Fibroblast of lung (primary cell): ENCODE data around the gene OGDHL. TPM values are rescaled to one million over a fixed set of nuclear protein-coding genes. Genes with fewer than 3 reads are reported as not detected.
"Not testable (repeated sequence)": the region's sequence is repeated elsewhere in the genome, so short reads cannot be mapped to it uniquely, and the experiment has no call there.

Source experiments
- DNase-seq, 2 donors: peaks; one replicate each; pipeline versions ENCODE4 v3.0.0 to v3.0.0-alpha.2; 2010; ENCODE audit warnings: low read depth in 2 of 2
- H2AFZ ChIP-seq: 2 replicates; pipeline ENCODE4 v1.5.1; 2012; ENCODE audit warnings: low read length, control low read depth, inconsistent platforms
- H3K27ac ChIP-seq: 2 replicates; pipeline ENCODE4 v1.5.1; 2011; ENCODE audit warnings: low read length, control low read depth; ENCODE audit not compliant: insufficient read depth
- H3K27me3 ChIP-seq: 2 replicates; pipeline ENCODE4 v1.5.1; 2011; ENCODE audit warnings: mild to moderate bottlenecking, low read length; ENCODE audit not compliant: control insufficient read depth, insufficient read depth
- H3K36me3 ChIP-seq: 2 replicates; pipeline ENCODE4 v1.5.1; 2011; ENCODE audit warnings: low read length; ENCODE audit not compliant: control insufficient read depth, insufficient read depth
- H3K4me1 ChIP-seq: 2 replicates; pipeline ENCODE4 v1.5.1; 2011; ENCODE audit warnings: low read length; ENCODE audit not compliant: control insufficient read depth, insufficient read depth; ENCODE audit errors: extremely low read depth
- H3K4me2 ChIP-seq: 2 replicates; pipeline ENCODE4 v1.5.1; 2011; ENCODE audit warnings: low read length, control low read depth; ENCODE audit not compliant: insufficient read depth; ENCODE audit errors: extremely low read depth
- H3K4me3 ChIP-seq, 4 experiments: fragments of 200-600 bp in 1 of 4; sonication (generic) in 1 of 4; replicated peaks in 1 of 4; 2 replicates each; pipeline ENCODE4 v1.5.1; 2011 to 2016; ENCODE audit warnings: low read length in 4 of 4, low read depth in 3 of 4, mild to moderate bottlenecking in 3 of 4, control low read depth in 2 of 4, inconsistent platforms in 1 of 4, mixed read lengths in 1 of 4; ENCODE audit not compliant: insufficient read depth in 1 of 4; ENCODE audit errors: control extremely low read depth in 1 of 4
- H3K79me2 ChIP-seq: 2 replicates; pipeline ENCODE4 v1.5.1; 2012; ENCODE audit warnings: mild to moderate bottlenecking, low read length, inconsistent platforms; ENCODE audit not compliant: control insufficient read depth, insufficient read depth
- H3K9ac ChIP-seq: 2 replicates; pipeline ENCODE4 v1.5.1; 2011; ENCODE audit warnings: mild to moderate bottlenecking, low read length, control low read depth; ENCODE audit not compliant: insufficient read depth
- H3K9me3 ChIP-seq: 2 replicates; pipeline ENCODE4 v1.5.1; 2012; ENCODE audit warnings: low read depth, low read length; ENCODE audit not compliant: control insufficient read depth, insufficient read depth
- H4K20me1 ChIP-seq: 2 replicates; pipeline ENCODE4 v1.5.1; 2011; ENCODE audit warnings: low read length; ENCODE audit not compliant: control insufficient read depth, insufficient read depth; ENCODE audit errors: extremely low read depth
- EZH2 ChIP-seq: IDR thresholded peaks from 2 replicates; pipeline ENCODE4 v1.5.1; 2012; ENCODE audit warnings: low read length, control low read depth, mild to moderate bottlenecking; ENCODE audit errors: missing control alignments
- polyA plus RNA-seq, 2 donors: library from polyadenylated mRNA; depleted of rRNA in 1 of 2; stranded (reverse) in 1 of 2; unstranded in 1 of 2; fragments of >200 nt; gene quantifications; 2 replicates each; pipeline ENCODE4 v1.2.1, GENCODE V29; 2011 to 2012; ENCODE audit warnings: missing spikeins in 1 of 2
- total RNA-seq: library from RNA; depleted of rRNA; stranded (reverse); fragments of >200 nt; gene quantifications from 2 replicates; pipeline ENCODE4 v1.2.1, GENCODE V29; 2014
- TF ChIP-seq, protein P1 (sequence below), 2 donors: IDR thresholded peaks in 1 of 2; conservative IDR thresholded peaks in 1 of 2; 1 replicate in 1 of 2; 2 replicates in 1 of 2; pipeline ENCODE4 v1.5.1; 2011 to 2012; ENCODE audit warnings: low read length in 2 of 2, control low read depth in 1 of 2, inconsistent platforms in 1 of 2, low read depth in 1 of 2, mild to moderate bottlenecking in 1 of 2

Gene OGDHL
- total and polyA plus RNA-seq, 2 donors (not counting 1 experiment from before 2014, with no cell fraction given): under 0.01 to 0.06 TPM

DNA sequence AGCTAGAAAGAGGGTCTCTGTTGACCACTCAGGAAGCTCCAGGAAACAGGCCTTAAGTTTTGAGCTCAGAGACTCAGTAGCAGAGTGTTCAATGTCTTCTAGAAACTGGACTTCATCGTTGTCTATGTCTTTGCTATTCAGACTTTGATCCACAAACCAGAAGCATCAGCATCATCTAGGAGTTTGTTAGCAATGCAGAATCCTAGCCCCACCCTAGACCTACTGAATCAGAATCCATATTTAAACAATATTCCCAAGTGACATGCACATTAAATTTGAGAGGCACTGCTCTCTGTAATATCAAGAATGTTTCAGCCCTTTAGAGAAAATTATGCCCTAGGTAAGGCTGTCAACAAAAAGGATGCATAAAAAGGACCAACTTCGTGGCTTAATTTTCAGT is 12.9 kb upstream of the OGDHL start:
- Histone ChIP-seq H3K9ac (no peak overlapping the region), H3K4me1 (no peaks in the 10 kb centered on the region)
- TF ChIP-seq, protein P1, sequence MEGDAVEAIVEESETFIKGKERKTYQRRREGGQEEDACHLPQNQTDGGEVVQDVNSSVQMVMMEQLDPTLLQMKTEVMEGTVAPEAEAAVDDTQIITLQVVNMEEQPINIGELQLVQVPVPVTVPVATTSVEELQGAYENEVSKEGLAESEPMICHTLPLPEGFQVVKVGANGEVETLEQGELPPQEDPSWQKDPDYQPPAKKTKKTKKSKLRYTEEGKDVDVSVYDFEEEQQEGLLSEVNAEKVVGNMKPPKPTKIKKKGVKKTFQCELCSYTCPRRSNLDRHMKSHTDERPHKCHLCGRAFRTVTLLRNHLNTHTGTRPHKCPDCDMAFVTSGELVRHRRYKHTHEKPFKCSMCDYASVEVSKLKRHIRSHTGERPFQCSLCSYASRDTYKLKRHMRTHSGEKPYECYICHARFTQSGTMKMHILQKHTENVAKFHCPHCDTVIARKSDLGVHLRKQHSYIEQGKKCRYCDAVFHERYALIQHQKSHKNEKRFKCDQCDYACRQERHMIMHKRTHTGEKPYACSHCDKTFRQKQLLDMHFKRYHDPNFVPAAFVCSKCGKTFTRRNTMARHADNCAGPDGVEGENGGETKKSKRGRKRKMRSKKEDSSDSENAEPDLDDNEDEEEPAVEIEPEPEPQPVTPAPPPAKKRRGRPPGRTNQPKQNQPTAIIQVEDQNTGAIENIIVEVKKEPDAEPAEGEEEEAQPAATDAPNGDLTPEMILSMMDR (conservative IDR thresholded peaks at IDR 0.05 in 1 of 2, IDR thresholded peaks at IDR 0.05 in 1 of 2; ENCODE audit: low read depth in 1 of 2, low read length in 2 of 2): no peak
- no peak for TF ChIP-seq EZH2

DNA sequence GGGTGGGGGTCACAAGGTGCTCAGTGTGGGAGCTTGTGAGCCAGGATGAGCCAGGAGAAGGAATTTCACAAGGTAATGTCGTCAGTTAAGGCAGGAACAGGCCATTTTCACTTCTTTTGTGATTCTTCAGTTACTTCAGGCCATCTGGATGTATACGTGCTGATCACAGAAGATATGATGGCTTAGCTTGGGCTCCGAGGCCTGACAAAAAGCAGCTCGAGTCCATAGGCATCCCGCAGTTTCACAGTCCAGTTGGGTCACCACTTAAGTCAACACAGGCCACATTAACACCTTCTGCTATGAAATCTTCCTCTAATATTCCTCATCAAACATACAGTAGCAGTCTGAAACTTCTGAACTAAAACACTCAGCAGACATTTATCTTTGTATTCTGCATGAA is 10.8 kb upstream of the OGDHL start:
- not testable (repeated sequence) for H3K4me3 ChIP-seq, H3K27ac ChIP-seq

More for the DNA sequence above, 12.9 kb upstream of the OGDHL start:
- Histone ChIP-seq H3K9me3 (no peaks in the 10 kb centered on the region), H3K36me3 (no peaks in the 10 kb centered on the region), H3K27ac (no peak overlapping the region), H2AFZ (no peak overlapping the region), H3K4me3 (no peak overlapping the region), H3K4me2 (no peak overlapping the region), H3K27me3 (peaks cover 4% of the 10 kb centered on the region), H3K79me2 (no peaks in the 10 kb centered on the region), H4K20me1 (no peaks in the 10 kb centered on the region)
- no peak for DNase-seq

DNA sequence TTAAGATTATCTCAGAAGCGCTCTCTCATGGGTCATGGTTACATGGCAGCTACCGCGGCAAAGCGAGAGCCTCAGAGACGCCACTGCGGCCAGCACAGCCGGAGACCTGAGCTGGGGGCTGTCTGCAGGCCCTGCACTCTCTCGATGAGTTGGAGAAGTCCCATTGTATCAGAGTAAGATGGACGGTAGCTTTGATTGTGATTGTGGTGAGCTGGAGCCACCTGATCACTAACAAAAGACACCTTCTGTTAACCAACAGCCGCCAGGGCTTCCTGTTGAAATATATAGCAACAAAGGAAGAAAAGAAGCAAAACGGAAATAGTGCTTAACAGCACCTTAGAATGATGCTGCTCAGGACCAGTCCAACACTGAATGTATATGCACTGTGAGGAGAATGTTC is 8.9 kb upstream of the OGDHL start:
- H3K9me3 ChIP-seq, H3K4me3 ChIP-seq, DNase-seq, H2AFZ ChIP-seq, H4K20me1 ChIP-seq, H3K36me3 ChIP-seq, H3K4me1 ChIP-seq, H3K79me2 ChIP-seq, H3K27ac ChIP-seq, H3K9ac ChIP-seq, H3K4me2 ChIP-seq: not testable (repeated sequence)
- peaks cover 17% of the 10 kb centered on the region for H3K27me3 ChIP-seq

More for the DNA sequence above, 10.8 kb upstream of the OGDHL start:
- H3K9me3 ChIP-seq, DNase-seq, H3K36me3 ChIP-seq, H2AFZ ChIP-seq, H3K4me1 ChIP-seq, H3K79me2 ChIP-seq, H3K4me2 ChIP-seq, H4K20me1 ChIP-seq, H3K9ac ChIP-seq: not testable (repeated sequence)
- peaks cover 14% of the 10 kb centered on the region for H3K27me3 ChIP-seq

DNA sequence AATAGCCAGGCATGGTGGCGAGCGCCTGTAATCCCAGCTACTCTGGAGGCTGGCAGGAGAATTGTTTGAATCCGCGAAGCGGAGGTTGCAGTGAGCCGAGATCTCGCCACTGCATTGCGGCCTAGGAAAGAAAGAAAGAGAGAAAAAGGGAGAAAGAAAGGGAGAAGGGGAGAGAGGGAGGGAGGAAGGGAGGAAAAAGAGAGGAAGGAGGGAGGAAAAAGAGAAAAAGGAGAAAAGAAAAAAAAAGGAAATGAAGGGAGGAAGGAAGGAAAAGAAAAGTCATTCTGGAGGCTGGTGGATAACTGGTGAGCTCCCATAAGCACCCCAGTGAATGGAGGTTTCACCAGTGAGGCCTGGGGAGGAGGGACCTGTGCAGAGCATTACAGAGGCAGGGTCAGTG is 7.6 kb upstream of the OGDHL start:
- no peaks in the 10 kb centered on the region for H3K9me3 ChIP-seq
- no peak overlapping the region for H3K4me2 ChIP-seq
- no peaks in the 10 kb centered on the region for H3K4me1 ChIP-seq
- no peak overlapping the region for H3K27ac ChIP-seq
- no peak overlapping the region for H3K4me3 ChIP-seq
- no peaks in the 10 kb centered on the region for H4K20me1 ChIP-seq
- no peaks in the 10 kb centered on the region for H3K36me3 ChIP-seq
- DNase-seq: no peak
- H3K27me3 ChIP-seq: peaks cover 17% of the 10 kb centered on the region
- TF ChIP-seq, protein P1 (conservative IDR thresholded peaks at IDR 0.05 in 1 of 2, IDR thresholded peaks at IDR 0.05 in 1 of 2; ENCODE audit: low read depth in 1 of 2, low read length in 2 of 2): no peak
- TF ChIP-seq EZH2: no peak
- H3K79me2 ChIP-seq: no peaks in the 10 kb centered on the region
- no peak overlapping the region for H2AFZ ChIP-seq
- H3K9ac ChIP-seq: no peak overlapping the region
